Omental fat pad (tissue), 4 donors: Measurements from ENCODE around the gene NBAS. TPM values are rescaled to one million over a fixed set of nuclear protein-coding genes. Genes with fewer than 3 reads are reported as not detected.

Experiments used
- ATAC-seq: fragments of 150-250 bp; one replicate; pipeline ENCODE4 v1.9.1; 2016; ENCODE audit warnings: mild to moderate bottlenecking, moderate library complexity; ENCODE audit not compliant: low FRiP score
- DNase-seq: peaks from one replicate; pipeline ENCODE4 v3.0.0-alpha.2; 2019; ENCODE audit warnings: low spot score
- total RNA-seq, 4 donors: library from RNA; depleted of rRNA; stranded (reverse); fragments of >200 nt; gene quantifications; one replicate each; pipeline ENCODE4 v1.1.0, GENCODE V29; 2016
- TF ChIP-seq, protein P1 (sequence below), 3 donors: fragments of 450-650 bp; IDR thresholded peaks; one replicate each; pipeline ENCODE4 v1.5.1; 2016 to 2017; ENCODE audit warnings: antibody characterized with exemption in 3 of 3, mild to moderate bottlenecking in 3 of 3, moderate library complexity in 2 of 3

NBAS gene
- total RNA-seq, 4 donors from 2014 or later = 29.4 to 57.7 (median 38.2) TPM

DNA sequence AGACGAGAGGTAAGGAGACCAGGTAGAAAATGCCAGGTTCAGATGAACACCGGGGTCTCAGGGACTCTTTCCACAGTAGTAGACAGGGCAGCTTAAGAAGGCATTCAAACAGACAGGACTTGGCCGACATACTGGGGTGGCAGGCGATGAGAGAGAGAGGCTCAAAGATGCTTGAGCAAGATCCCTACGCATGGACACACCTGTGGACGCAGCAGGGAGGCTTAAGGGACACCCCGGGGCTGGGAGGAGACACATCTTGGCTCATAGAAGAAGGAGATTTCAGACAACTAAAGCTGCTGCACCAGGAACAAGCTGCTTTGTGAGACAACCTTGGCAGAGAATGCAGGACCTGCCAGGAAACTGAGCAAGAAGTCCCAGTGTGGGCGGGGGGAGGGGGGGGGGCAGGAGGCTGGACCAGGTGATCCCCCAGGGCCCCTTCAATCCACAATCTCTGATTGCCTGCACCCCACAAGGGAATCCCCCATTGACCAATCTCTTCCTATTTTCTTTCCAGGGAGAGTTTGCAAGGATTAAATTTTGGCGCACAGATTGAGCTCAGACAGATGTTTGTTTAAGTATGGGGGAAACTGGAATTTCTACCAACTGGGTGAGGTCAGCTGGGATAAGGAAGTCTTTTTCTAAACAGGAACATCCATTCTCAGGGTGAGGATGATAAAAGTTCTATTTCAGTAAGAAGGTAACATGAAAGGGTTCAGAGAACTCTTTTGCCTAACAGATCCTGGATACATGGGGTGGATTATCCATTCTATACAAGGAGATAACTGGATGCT, 400.7 kb downstream of the NBAS start:
- TF ChIP-seq, protein P1, sequence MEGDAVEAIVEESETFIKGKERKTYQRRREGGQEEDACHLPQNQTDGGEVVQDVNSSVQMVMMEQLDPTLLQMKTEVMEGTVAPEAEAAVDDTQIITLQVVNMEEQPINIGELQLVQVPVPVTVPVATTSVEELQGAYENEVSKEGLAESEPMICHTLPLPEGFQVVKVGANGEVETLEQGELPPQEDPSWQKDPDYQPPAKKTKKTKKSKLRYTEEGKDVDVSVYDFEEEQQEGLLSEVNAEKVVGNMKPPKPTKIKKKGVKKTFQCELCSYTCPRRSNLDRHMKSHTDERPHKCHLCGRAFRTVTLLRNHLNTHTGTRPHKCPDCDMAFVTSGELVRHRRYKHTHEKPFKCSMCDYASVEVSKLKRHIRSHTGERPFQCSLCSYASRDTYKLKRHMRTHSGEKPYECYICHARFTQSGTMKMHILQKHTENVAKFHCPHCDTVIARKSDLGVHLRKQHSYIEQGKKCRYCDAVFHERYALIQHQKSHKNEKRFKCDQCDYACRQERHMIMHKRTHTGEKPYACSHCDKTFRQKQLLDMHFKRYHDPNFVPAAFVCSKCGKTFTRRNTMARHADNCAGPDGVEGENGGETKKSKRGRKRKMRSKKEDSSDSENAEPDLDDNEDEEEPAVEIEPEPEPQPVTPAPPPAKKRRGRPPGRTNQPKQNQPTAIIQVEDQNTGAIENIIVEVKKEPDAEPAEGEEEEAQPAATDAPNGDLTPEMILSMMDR (IDR thresholded peaks at IDR 0.05) = no peak
- ATAC-seq (no peak), DNase-seq (no peak)

DNA sequence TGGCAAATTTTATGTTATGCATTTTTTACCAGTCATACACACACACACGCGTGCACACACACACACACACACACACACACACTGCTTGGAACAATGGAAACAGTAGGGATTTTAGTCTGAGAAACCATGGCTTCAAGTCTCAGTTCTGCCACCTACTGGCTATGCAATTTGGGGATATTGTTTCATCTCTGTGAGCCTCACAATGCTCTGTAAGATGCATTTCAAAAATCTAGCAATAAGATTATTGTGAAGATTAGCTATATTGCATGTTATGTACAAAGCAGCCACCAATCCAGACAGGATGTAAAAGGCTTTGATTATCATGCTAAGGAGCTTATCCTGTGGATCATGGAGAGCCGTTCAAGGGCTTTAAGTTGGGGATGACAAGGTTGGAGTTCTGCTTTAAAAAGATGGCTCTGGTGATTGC, 401.4 kb downstream of the NBAS start:
- no peak for DNase-seq
- no peak for ATAC-seq
- TF ChIP-seq, protein P1 (IDR thresholded peaks at IDR 0.05) = no peak

DNA sequence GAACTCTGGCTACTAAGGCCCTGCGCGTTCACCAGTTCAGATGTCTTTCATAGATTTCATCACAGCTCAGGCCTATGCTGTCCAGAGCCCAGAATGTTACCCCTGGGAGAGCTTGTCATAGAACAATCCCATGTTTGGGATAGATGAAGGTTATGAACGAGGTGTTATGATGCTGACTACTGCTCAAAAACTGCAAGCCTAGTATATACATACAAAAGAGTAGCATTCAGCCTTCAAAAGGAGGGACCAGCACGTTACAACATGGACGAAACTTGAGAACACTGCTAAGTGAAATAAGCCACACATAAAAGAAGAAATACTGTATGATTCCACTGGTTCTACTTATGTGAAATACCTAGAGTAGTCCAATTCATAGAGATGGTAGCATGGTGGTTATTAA, 401.9 kb downstream of the NBAS start:
- no peak for DNase-seq
- TF ChIP-seq, protein P1 (IDR thresholded peaks at IDR 0.05) = no peak
- ATAC-seq = no peak

DNA sequence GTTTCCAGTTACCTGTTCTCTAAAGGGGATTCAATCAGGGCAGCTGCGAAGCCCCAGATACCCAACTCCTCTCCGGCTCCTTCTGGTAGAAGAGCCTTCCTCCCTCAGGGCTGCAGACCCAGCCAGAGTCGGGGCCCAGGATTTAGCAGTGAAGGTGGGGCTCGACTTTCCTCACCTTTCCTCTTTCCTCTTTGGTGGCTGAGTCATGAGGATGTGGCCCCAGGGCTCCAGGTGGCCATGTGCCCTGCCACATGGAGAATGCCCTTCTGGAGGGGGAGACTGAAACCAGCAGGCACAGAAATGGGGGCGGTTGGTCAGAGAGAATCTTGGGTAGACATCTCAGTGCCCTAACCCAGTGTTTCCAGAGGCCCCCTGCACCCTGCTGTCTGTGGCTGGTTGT, 402.6 kb downstream of the NBAS start:
- TF ChIP-seq, protein P1 (IDR thresholded peaks at IDR 0.05) = no peak
- ATAC-seq (no peak), DNase-seq (no peak)

DNA sequence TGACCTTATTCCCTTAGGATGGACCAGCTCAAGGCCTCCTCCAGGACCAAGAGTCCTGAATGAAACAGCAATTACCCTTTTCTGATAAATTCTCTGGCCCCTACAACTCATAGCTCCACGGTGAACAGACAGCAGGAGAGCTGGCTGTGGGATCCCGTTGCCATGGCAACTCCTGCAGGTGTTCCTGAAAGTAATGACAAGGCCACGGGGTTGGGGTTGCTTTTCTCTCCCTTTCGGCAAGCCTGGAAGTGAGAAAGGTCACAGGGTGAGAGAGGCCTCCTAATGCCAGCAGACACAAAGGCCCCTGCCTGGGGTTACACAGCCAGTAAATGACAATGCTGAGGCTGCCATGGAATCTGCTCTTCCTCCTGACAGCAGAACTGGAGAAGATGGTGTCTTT, 403.0 kb downstream of the NBAS start:
- no peak for ATAC-seq
- DNase-seq = no peak
- TF ChIP-seq, protein P1 (IDR thresholded peaks at IDR 0.05) = no peak

DNA sequence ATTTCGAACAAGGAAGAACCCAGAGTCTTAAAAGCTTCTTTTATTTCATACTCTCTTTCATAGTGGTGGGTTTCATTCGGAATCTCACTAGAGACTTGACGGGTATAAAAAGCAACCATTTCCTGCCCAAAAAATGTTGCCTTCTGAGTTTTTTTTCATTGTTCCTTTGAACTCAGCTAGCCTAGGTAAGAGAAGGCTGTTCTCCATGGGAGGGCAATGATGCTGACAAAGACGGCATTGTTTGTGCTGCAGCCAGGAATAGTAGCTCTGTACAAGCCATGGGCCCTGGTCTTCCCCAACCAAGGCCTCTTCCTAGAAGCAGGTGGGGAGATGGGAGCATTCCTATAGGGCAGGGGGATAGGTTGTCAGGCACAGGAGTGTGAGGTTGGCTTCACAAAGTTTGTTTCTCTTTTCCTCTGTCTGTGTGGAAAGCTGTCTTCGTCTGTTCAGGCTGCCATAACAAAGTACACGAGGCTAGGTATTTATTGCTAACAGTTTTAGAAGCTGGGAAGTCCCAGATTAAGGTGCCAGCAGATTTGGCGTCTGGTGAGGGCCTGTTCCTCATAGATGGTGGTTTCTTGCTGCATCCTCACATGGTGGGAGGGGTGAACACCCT, 405.1 kb downstream of the NBAS start:
- TF ChIP-seq, protein P1 (IDR thresholded peaks at IDR 0.05) = no peak
- DNase-seq (no peak), ATAC-seq (no peak)

DNA sequence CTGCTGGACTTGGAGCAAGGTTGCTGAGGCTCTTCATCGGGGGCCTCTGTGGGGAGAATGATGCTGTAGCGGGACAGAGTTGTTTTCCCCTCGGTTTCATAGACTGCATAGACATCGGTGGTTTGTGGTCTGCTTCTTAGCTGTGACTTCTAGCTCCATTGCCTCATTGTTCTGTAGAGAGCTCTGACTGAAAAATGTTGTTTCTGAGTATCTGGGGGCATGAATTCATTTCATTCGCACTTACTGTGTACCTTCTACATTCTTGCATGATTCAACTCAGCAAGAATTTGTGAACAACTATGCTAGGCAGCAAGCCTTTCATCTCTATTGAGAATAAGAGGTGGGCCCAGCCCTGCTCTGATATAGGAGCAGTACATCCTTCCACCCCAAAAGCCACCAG, 406.8 kb downstream of the NBAS start:
- TF ChIP-seq, protein P1 (IDR thresholded peaks at IDR 0.05) = no peak
- ATAC-seq = no peak
- no peak for DNase-seq
